GM23338 (cell line): Measurements from ENCODE around the gene ARMC8. TPM values are rescaled to one million over a fixed set of nuclear protein-coding genes. Genes with fewer than 3 reads are reported as not detected.

ENCODE experiments used
- ATAC-seq: fragments of 200-7000 bp; cut with Tn5 transposase; 3 replicates; pipeline ENCODE4 v1.9.1; 2020
- DNase-seq: peaks from one replicate; pipeline ENCODE4 v3.0.0-alpha.2; 2015; ENCODE audit warnings: low spot score
- H2AFZ ChIP-seq: fragments of 200-600 bp; sonication (generic); 2 replicates; pipeline ENCODE4 v1.8.0; 2016; ENCODE audit warnings: antibody characterized with exemption, mild to moderate bottlenecking, moderate library complexity
- H3F3A ChIP-seq: fragments of 200-600 bp; sonication (generic); replicated peaks from 2 replicates; pipeline ENCODE4 v1.8.0; 2017; ENCODE audit warnings: antibody characterized with exemption, mixed run types, low read depth
- H3K27ac ChIP-seq: fragments of 200-600 bp; sonication (generic); 2 replicates; pipeline ENCODE4 v1.6.1; 2016; ENCODE audit warnings: low read depth
- H3K27me3 ChIP-seq: fragments of 200-600 bp; sonication (generic); 2 replicates; pipeline ENCODE4 v1.8.0; 2016; ENCODE audit warnings: mild to moderate bottlenecking, mixed run types, moderate library complexity; ENCODE audit not compliant: insufficient read depth
- H3K36me3 ChIP-seq: fragments of 200-600 bp; sonication (generic); 2 replicates; pipeline ENCODE4 v1.8.0; 2016; ENCODE audit warnings: mild to moderate bottlenecking; ENCODE audit not compliant: insufficient read depth
- H3K4me1 ChIP-seq: fragments of 200-600 bp; sonication (generic); 2 replicates; pipeline ENCODE4 v1.8.0; 2016; ENCODE audit warnings: mild to moderate bottlenecking, moderate library complexity; ENCODE audit not compliant: insufficient read depth
- H3K4me2 ChIP-seq: fragments of 200-600 bp; sonication (generic); 2 replicates; pipeline ENCODE4 v1.7.1; 2017; ENCODE audit warnings: mixed run types
- H3K4me3 ChIP-seq: fragments of 200-600 bp; sonication (generic); 2 replicates; pipeline ENCODE4 v1.6.1; 2016; ENCODE audit warnings: mixed run types
- H3K79me2 ChIP-seq: fragments of 200-600 bp; sonication (generic); replicated peaks from 2 replicates; pipeline ENCODE4 v1.8.0; 2017; ENCODE audit warnings: mild to moderate bottlenecking; ENCODE audit not compliant: insufficient read depth
- H3K9me2 ChIP-seq: fragments of 200-600 bp; sonication (generic); 2 replicates; pipeline ENCODE4 v1.8.0; 2017; ENCODE audit not compliant: insufficient read depth
- H4K20me1 ChIP-seq: fragments of 200-600 bp; sonication (generic); replicated peaks from 2 replicates; pipeline ENCODE4 v1.8.0; 2017; ENCODE audit warnings: mild to moderate bottlenecking; ENCODE audit not compliant: insufficient read depth
- H3K27ac Mint-ChIP-seq: 2 replicates; pipeline ENCODE4 v1.8.0; 2020; ENCODE audit warnings: inconsistent platforms, mild to moderate bottlenecking, moderate library complexity, mixed read lengths
- H3K27me3 Mint-ChIP-seq: 3 replicates; pipeline ENCODE4 v1.8.0; 2022; ENCODE audit warnings: low read depth, mild to moderate bottlenecking, moderate library complexity, mixed read lengths, inconsistent platforms; ENCODE audit not compliant: insufficient read depth, poor library complexity
- H3K36me3 Mint-ChIP-seq: 3 replicates; pipeline ENCODE4 v1.8.0; 2021; ENCODE audit warnings: low read depth, mild to moderate bottlenecking, inconsistent platforms, moderate library complexity, mixed read lengths
- H3K4me1 Mint-ChIP-seq: 3 replicates; pipeline ENCODE4 v1.8.0; 2020; ENCODE audit warnings: mild to moderate bottlenecking, inconsistent platforms, mixed read lengths
- H3K4me3 Mint-ChIP-seq: 3 replicates; pipeline ENCODE4 v1.8.0; 2021; ENCODE audit warnings: moderate library complexity, mild to moderate bottlenecking, inconsistent platforms, mixed read lengths
- H3K9me3 Mint-ChIP-seq: 3 replicates; pipeline ENCODE4 v1.8.0; 2020; ENCODE audit warnings: moderate library complexity, mild to moderate bottlenecking, inconsistent platforms, mixed read lengths
- CREB1 ChIP-seq: fragments of 250-450 bp; sonication (Bioruptor Pico); IDR thresholded peaks from 2 replicates; pipeline ENCODE4 v1.5.0; 2020; ENCODE audit warnings: low read depth, mild to moderate bottlenecking, moderate library complexity
- EZH2 ChIP-seq: fragments of 200-600 bp; sonication (generic); IDR thresholded peaks from one replicate; pipeline ENCODE4 v1.8.0; 2017; ENCODE audit warnings: antibody characterized with exemption, mild to moderate bottlenecking, low read depth; ENCODE audit not compliant: unreplicated experiment
- EZH2phosphoT487 ChIP-seq: fragments of 200-600 bp; sonication (generic); IDR thresholded peaks from one replicate; pipeline ENCODE4 v1.8.1; 2018; ENCODE audit warnings: antibody characterized with exemption; ENCODE audit not compliant: unreplicated experiment
- JUNB ChIP-seq: IDR thresholded peaks from one replicate; pipeline ENCODE4 v1.6.1; 2016; ENCODE audit warnings: antibody characterized with exemption; ENCODE audit not compliant: unreplicated experiment
- POLR2AphosphoS5 ChIP-seq: IDR thresholded peaks from 2 replicates; pipeline ENCODE4 v1.6.1; 2016; ENCODE audit warnings: antibody characterized with exemption, low read depth
- STAT1 ChIP-seq: IDR thresholded peaks from one replicate; pipeline ENCODE4 v1.6.1; 2016; ENCODE audit warnings: antibody characterized with exemption; ENCODE audit not compliant: unreplicated experiment
- ZNF114 ChIP-seq: fragments of 250-450 bp; sonication (Bioruptor Pico); IDR thresholded peaks from 2 replicates; pipeline ENCODE4 v1.5.0; 2020; ENCODE audit warnings: mild to moderate bottlenecking, moderate library complexity
- ZNF331 ChIP-seq: fragments of 250-450 bp; sonication (Bioruptor Pico); IDR thresholded peaks from 2 replicates; pipeline ENCODE4 v1.5.0; 2020; ENCODE audit warnings: low read depth, mild to moderate bottlenecking, moderate library complexity
- polyA plus RNA-seq: library from polyadenylated mRNA; unstranded; fragments of >200 nt; fragmentation: Nextera tagmentation; extraction: Ambion mirVana; gene quantifications from 2 replicates; pipeline ENCODE4 v1.2.1, GENCODE V29; 2016
- total RNA-seq: library from RNA; depleted of rRNA; stranded (reverse); fragments of >200 nt; shearing (Covaris generic); gene quantifications from 2 replicates; pipeline ENCODE4 v1.2.3, GENCODE V29; 2014
- TF ChIP-seq, protein P1 (sequence below): IDR thresholded peaks from one replicate; pipeline ENCODE4 v1.6.1; 2018; ENCODE audit warnings: antibody characterized with exemption; ENCODE audit not compliant: unreplicated experiment
- TF ChIP-seq, protein P2 (sequence below), 2 experiments: fragments of 200-600 bp in 1 of 2; sonication (generic) in 1 of 2; conservative IDR thresholded peaks; 2 replicates each; pipeline versions ENCODE4 v1.5.1 to v1.6.1; 2016 to 2017; ENCODE audit warnings: antibody characterized with exemption in 2 of 2, low read depth in 2 of 2, mild to moderate bottlenecking in 2 of 2, moderate library complexity in 1 of 2

Gene ARMC8
- total and polyA plus RNA-seq, 2 experiments from 2014 or later, result 36.8 to 61.4 TPM

DNA sequence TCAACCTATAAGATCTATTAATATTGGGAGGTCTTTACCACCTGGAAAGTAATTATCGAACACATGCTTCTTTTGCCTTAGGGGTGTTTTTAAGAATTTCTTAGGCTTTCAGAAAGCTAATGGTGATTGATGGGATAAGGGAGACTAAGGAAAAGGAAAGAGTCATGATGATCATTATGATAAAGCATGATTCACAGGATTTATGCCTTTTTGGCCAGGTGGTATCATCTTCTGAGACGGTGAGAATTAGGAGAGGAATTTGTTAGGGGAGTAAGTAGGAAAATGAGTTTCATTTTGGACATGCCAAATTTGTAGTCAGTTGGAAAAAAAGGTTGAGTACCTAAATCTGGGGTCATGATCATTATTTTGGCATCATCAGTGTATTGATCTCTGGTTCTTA is 8.9 kb downstream of the ARMC8 start:
- no peaks in the 10 kb centered on the region; the same call in 2 of the 3 replicates for H3K9me3 Mint-ChIP-seq

GRCh38 chr3:138197058-138197457 is 10.0 kb downstream of the ARMC8 start:
- H3K4me3 ChIP-seq, result no peak overlapping the region
- Mint-ChIP-seq H3K27me3 (peaks cover 2% of the 10 kb centered on the region), H3K36me3 (peaks cover 16% of the 10 kb centered on the region; the same call in 2 of the 3 replicates), H3K4me3 (no peak overlapping the region), H3K4me1 (peaks cover 6% of the 10 kb centered on the region), H3K27ac (no peak overlapping the region), H3K9me3 (no peaks in the 10 kb centered on the region; the same call in 2 of the 3 replicates)
- H3K9me2 ChIP-seq, result no peaks in the 10 kb centered on the region
- H3K27ac ChIP-seq, result no peak overlapping the region
- peaks cover 100% of the 10 kb centered on the region for H3K79me2 ChIP-seq
- no peaks in the 10 kb centered on the region for H3K27me3 ChIP-seq
- H3K4me1 ChIP-seq, result no peaks in the 10 kb centered on the region; the same call in 1 of the 2 replicates
- DNase-seq, result peak; percentile 62
- H4K20me1 ChIP-seq, result peaks cover 58% of the 10 kb centered on the region
- H3K4me2 ChIP-seq, result no peak overlapping the region
- ATAC-seq, result peak; percentile 91
- H3K36me3 ChIP-seq, result no peaks in the 10 kb centered on the region
- TF ChIP-seq, protein P1, sequence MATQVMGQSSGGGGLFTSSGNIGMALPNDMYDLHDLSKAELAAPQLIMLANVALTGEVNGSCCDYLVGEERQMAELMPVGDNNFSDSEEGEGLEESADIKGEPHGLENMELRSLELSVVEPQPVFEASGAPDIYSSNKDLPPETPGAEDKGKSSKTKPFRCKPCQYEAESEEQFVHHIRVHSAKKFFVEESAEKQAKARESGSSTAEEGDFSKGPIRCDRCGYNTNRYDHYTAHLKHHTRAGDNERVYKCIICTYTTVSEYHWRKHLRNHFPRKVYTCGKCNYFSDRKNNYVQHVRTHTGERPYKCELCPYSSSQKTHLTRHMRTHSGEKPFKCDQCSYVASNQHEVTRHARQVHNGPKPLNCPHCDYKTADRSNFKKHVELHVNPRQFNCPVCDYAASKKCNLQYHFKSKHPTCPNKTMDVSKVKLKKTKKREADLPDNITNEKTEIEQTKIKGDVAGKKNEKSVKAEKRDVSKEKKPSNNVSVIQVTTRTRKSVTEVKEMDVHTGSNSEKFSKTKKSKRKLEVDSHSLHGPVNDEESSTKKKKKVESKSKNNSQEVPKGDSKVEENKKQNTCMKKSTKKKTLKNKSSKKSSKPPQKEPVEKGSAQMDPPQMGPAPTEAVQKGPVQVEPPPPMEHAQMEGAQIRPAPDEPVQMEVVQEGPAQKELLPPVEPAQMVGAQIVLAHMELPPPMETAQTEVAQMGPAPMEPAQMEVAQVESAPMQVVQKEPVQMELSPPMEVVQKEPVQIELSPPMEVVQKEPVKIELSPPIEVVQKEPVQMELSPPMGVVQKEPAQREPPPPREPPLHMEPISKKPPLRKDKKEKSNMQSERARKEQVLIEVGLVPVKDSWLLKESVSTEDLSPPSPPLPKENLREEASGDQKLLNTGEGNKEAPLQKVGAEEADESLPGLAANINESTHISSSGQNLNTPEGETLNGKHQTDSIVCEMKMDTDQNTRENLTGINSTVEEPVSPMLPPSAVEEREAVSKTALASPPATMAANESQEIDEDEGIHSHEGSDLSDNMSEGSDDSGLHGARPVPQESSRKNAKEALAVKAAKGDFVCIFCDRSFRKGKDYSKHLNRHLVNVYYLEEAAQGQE, result peak; percentile 86
- no peak for TF ChIP-seq ZNF331 (CRISPR knock-in tag)
- H3F3A ChIP-seq, result 0 out of 2 replicates have a peak, but pooled peaks cover 3% of the 10 kb centered on the region
- no peak overlapping the region for H2AFZ ChIP-seq

More for the DNA sequence above, 8.9 kb downstream of the ARMC8 start:
- Histone ChIP-seq H3K4me3 (no peak overlapping the region), H3K4me1 (no peaks in the 10 kb centered on the region), H3K27me3 (no peaks in the 10 kb centered on the region), H2AFZ (no peak overlapping the region), H4K20me1 (peaks cover 52% of the 10 kb centered on the region), H3K27ac (no peak overlapping the region), H3F3A (0 out of 2 replicates have a peak, but pooled peaks cover 3% of the 10 kb centered on the region), H3K79me2 (peaks cover 100% of the 10 kb centered on the region), H3K9me2 (no peaks in the 10 kb centered on the region), H3K36me3 (peaks cover 6% of the 10 kb centered on the region), H3K4me2 (no peak overlapping the region)
- Mint-ChIP-seq H3K27me3 (no peaks in the 10 kb centered on the region), H3K4me1 (no peaks in the 10 kb centered on the region), H3K4me3 (no peak overlapping the region), H3K36me3 (peaks cover 25% of the 10 kb centered on the region), H3K27ac (no peak overlapping the region)
- no peak for ATAC-seq
- DNase-seq, result no peak
- TF ChIP-seq JUNB (no peak), POLR2AphosphoS5 (no peak), ZNF114 (no peak)

DNA sequence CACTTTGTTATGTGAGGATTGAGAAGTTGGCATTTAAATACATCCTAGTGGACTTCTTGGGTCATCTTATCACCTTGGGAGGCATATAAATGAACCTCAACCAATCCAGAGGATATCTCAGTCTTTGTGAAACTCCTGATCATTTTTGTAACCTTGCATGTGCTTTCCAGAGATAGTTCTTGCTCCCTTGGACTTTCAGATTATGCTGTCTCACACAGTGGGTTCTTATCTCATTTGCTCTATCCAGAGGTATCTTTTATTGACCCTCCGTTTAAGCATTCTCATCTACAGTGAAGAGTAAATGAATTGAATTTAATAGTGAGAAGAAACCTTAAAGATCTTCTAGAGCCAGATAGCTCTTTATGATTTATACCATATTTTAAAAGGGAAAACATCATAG is 10.4 kb downstream of the ARMC8 start:
- no peak for DNase-seq
- Histone ChIP-seq H3K27me3 (no peaks in the 10 kb centered on the region), H3F3A (0 out of 2 replicates have a peak, but pooled peaks cover 3% of the 10 kb centered on the region), H3K36me3 (no peaks in the 10 kb centered on the region), H3K27ac (no peak overlapping the region), H4K20me1 (peaks cover 60% of the 10 kb centered on the region), H3K9me2 (no peaks in the 10 kb centered on the region), H3K4me3 (no peak overlapping the region), H3K79me2 (peaks cover 100% of the 10 kb centered on the region), H2AFZ (no peak overlapping the region), H3K4me2 (no peak overlapping the region), H3K4me1 (peaks cover 2% of the 10 kb centered on the region)
- H3K27ac Mint-ChIP-seq, result no peak overlapping the region
- ATAC-seq, result no peak
- TF ChIP-seq STAT1 (no peak), EZH2 (no peak), JUNB (no peak), POLR2AphosphoS5 (no peak), EZH2phosphoT487 (no peak), CREB1 (CRISPR knock-in tag) (no peak), ZNF114 (no peak), ZNF331 (CRISPR knock-in tag) (no peak)
- TF ChIP-seq, protein P1, result no peak
- TF ChIP-seq, protein P2, sequence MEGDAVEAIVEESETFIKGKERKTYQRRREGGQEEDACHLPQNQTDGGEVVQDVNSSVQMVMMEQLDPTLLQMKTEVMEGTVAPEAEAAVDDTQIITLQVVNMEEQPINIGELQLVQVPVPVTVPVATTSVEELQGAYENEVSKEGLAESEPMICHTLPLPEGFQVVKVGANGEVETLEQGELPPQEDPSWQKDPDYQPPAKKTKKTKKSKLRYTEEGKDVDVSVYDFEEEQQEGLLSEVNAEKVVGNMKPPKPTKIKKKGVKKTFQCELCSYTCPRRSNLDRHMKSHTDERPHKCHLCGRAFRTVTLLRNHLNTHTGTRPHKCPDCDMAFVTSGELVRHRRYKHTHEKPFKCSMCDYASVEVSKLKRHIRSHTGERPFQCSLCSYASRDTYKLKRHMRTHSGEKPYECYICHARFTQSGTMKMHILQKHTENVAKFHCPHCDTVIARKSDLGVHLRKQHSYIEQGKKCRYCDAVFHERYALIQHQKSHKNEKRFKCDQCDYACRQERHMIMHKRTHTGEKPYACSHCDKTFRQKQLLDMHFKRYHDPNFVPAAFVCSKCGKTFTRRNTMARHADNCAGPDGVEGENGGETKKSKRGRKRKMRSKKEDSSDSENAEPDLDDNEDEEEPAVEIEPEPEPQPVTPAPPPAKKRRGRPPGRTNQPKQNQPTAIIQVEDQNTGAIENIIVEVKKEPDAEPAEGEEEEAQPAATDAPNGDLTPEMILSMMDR (conservative IDR thresholded peaks at IDR 0.05; ENCODE audit: low read depth in 2 of 2), result no peak
- H3K27me3 Mint-ChIP-seq, result peaks cover 2% of the 10 kb centered on the region
- no peaks in the 10 kb centered on the region; the same call in 2 of the 3 replicates for H3K9me3 Mint-ChIP-seq
- peaks cover 9% of the 10 kb centered on the region for H3K4me1 Mint-ChIP-seq
- peaks cover 12% of the 10 kb centered on the region; the same call in 2 of the 3 replicates for H3K36me3 Mint-ChIP-seq
- H3K4me3 Mint-ChIP-seq, result no peak overlapping the region
